ENCODE measurements around the gene CTSF. TPM values are rescaled to one million over a fixed set of nuclear protein-coding genes. Genes with fewer than 3 reads are reported as not detected.

CTSF gene
- total and polyA plus RNA-seq, 2 donors (not counting 1 experiment from before 2014, with no cell fraction given), result 16.6 to 20.9 TPM

DNA sequence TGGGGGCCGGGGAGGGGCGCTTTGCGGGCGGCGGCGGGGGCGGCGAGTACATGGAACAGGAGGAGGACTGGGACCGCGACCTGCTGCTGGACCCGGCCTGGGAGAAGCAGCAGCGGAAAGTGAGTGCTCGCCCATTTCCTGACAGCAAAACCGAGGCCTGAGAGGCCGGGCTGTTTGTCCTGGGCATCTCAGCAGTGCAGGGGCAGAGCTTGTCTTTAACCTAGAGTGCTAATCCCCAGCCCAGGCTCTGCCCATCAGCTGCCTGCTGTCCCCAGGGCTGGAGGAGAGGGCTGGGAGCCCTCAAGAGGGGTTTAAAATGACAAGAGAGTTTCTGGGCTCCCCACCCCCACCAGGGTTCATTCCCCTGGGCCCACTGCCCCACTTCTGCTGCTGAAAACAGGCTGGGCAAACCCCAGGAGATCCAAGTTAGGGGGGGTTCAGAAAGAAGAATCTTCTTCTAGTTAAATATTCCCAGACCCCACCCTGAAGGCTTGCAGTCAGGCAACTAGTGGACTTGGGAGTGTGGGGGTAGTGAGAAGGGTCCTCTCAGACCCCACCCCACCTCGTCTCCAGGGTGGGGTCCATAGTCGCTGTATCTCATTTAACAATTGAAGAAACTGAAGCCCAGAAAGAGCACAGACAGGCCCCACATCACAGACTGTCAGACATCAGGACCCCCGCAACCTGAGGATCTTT lies 21.3 kb downstream of the CTSF start:
- CTCF ChIA-PET, result interaction anchor here (1.0 to 6.4 kb wide), 4 partner anchors 13 to 161 kb away, joined by 3 to 58 read pairs (median 4); partner anchors contain the start of gene RBM4B
- Histone ChIP-seq H3K4me1 (ENCODE audit: control insufficient read depth in 2 of 2, insufficient read depth in 2 of 2, low read length in 2 of 2) (peaks cover 26 to 34% of the 10 kb centered on the region in 2 donors), H3K9me3 (ENCODE audit: control extremely low read depth in 1 of 3, control insufficient read depth in 2 of 3, insufficient read depth in 1 of 3, low read length in 2 of 3) (no peaks in the 10 kb centered on the region), H3K36me3 (replicated peaks in 1 of 2; ENCODE audit: control extremely low read depth in 1 of 2, control insufficient read depth in 1 of 2, extremely low read depth in 1 of 2, insufficient read depth in 2 of 2, low read length in 1 of 2) (peaks cover 0 to 8% of the 10 kb centered on the region in 2 experiments), H3K79me2 (ENCODE audit: control insufficient read depth, insufficient read depth, low read length) (peaks cover 10% of the 10 kb centered on the region), H3K9ac (ENCODE audit: low read length) (peak overlapping the region; percentile 96), H3K4me3 (ENCODE audit: control extremely low read depth in 1 of 5, extremely low read depth in 1 of 5, insufficient read depth in 1 of 5, low read depth in 2 of 5, low read length in 4 of 5) (peak overlapping the region in 4 of 5 experiments; percentile 77 to 89 (median 84)), H4K20me1 (ENCODE audit: control insufficient read depth, insufficient read depth, low read length, poor library complexity, severe bottlenecking) (no peaks in the 10 kb centered on the region), H2AFZ (ENCODE audit: insufficient read depth, low read depth, low read length, poor library complexity, severe bottlenecking) (peak overlapping the region; percentile 83), H3K27ac (ENCODE audit: low read length in 2 of 2) (no peak overlapping the region), H3K4me2 (replicated peaks; ENCODE audit: low read depth, low read length, poor library complexity, severe bottlenecking) (peak overlapping the region; percentile 100), H3K27me3 (replicated peaks in 1 of 4; ENCODE audit: control extremely low read depth in 1 of 4, control insufficient read depth in 3 of 4, insufficient read depth in 4 of 4, low read length in 3 of 4) (no peaks in the 10 kb centered on the region)
- no peak for ATAC-seq (ENCODE audit: low read depth)
- POLR2A ChIA-PET, result interaction anchor here (0.5 kb wide), 1 partner anchor 64 kb away, joined by 4 read pairs; no protein-coding TSS in a partner anchor
- TF ChIP-seq EZH2 (IDR thresholded peaks at IDR 0.05; ENCODE audit: borderline replicate concordance, insufficient read depth, low read depth, low read length, poor library complexity, severe bottlenecking), result no peak
- TF ChIP-seq, protein P1, sequence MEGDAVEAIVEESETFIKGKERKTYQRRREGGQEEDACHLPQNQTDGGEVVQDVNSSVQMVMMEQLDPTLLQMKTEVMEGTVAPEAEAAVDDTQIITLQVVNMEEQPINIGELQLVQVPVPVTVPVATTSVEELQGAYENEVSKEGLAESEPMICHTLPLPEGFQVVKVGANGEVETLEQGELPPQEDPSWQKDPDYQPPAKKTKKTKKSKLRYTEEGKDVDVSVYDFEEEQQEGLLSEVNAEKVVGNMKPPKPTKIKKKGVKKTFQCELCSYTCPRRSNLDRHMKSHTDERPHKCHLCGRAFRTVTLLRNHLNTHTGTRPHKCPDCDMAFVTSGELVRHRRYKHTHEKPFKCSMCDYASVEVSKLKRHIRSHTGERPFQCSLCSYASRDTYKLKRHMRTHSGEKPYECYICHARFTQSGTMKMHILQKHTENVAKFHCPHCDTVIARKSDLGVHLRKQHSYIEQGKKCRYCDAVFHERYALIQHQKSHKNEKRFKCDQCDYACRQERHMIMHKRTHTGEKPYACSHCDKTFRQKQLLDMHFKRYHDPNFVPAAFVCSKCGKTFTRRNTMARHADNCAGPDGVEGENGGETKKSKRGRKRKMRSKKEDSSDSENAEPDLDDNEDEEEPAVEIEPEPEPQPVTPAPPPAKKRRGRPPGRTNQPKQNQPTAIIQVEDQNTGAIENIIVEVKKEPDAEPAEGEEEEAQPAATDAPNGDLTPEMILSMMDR (IDR thresholded peaks at IDR 0.05), result no peak
- H3K27ac Mint-ChIP-seq, result no peak overlapping the region
- peaks cover 35% of the 10 kb centered on the region for H3K4me1 Mint-ChIP-seq
- peak; percentile 30 for DNase-seq
- WGBS (ENCODE audit: insufficient coverage), result 35% methylated on average over 15 of the region's 18 CpGs
- intact Hi-C loops (cut with micrococcal nuclease), result loop anchor here (1.0 to 2.0 kb wide), 6 partner anchors 37 to 296 kb away; partner anchors contain the start of genes BBS1, CCDC87, CCS and DPP3
- no peaks in the 10 kb centered on the region for H3K27me3 Mint-ChIP-seq
- H3K4me3 Mint-ChIP-seq, result peak overlapping the region; percentile 87
- no peaks in the 10 kb centered on the region for H3K9me3 Mint-ChIP-seq (ENCODE audit: insufficient read depth)
